VCaP (cell line): Measurements from ENCODE around the gene LHFPL6.

Source experiments
- H3K27ac ChIP-seq: fragments of 450-650 bp; 2 replicates; pipeline ENCODE4 v1.5.1; 2017
- CTCF ChIP-seq: fragments of 450-650 bp; conservative IDR thresholded peaks from 2 replicates; pipeline ENCODE4 v1.5.1; 2017; ENCODE audit warnings: mild to moderate bottlenecking, moderate library complexity

The LHFPL6 gene

GRCh38 chr13:39602614-39603366 is at the start of gene LHFPL6:
TSS of gene LHFPL6 (minus strand) at chr13:39603193.
- TF ChIP-seq CTCF, result peak; percentile 61
- peak within 1 kb of the TSS; percentile 40 for H3K27ac ChIP-seq

- no peak for TF ChIP-seq CTCF
- no peak overlapping the region for H3K27ac ChIP-seq
Measured at GRCh38 chr13:39646122-39646521, 43.1 kb upstream of the LHFPL6 start.

GRCh38 chr13:39641645-39642044 is 38.7 kb upstream of the LHFPL6 start:
- no peak overlapping the region for H3K27ac ChIP-seq
- no peak for TF ChIP-seq CTCF

GRCh38 chr13:39637890-39638289 is 34.9 kb upstream of the LHFPL6 start:
- no peak for TF ChIP-seq CTCF
- no peak overlapping the region for H3K27ac ChIP-seq

- no peak overlapping the region for H3K27ac ChIP-seq
- no peak for TF ChIP-seq CTCF
Measured at GRCh38 chr13:39635564-39635963, 32.6 kb upstream of the LHFPL6 start.

- TF ChIP-seq CTCF, result no peak
- no peak overlapping the region for H3K27ac ChIP-seq
Measured at GRCh38 chr13:39632994-39633393, 30.0 kb upstream of the LHFPL6 start.

GRCh38 chr13:39631307-39631706 is 28.3 kb upstream of the LHFPL6 start:
- no peak for TF ChIP-seq CTCF
- no peak overlapping the region for H3K27ac ChIP-seq
